K562 (cell line): ENCODE data around the gene TUBB2A. TPM values are rescaled to one million over a fixed set of nuclear protein-coding genes. Genes with fewer than 3 reads are reported as not detected.

Experiments used
- BRD9 ChIP-seq: fragments of 450-650 bp; IDR thresholded peaks from 2 replicates; pipeline ENCODE4 v1.6.1; 2018; ENCODE audit warnings: low read depth; ENCODE audit not compliant: partially characterized antibody
- CXXC5 ChIP-seq: fragments of 250-450 bp; sonication (Bioruptor Pico); IDR thresholded peaks from 2 replicates; pipeline ENCODE4 v1.8.0; 2022; ENCODE audit warnings: inconsistent platforms, mild to moderate bottlenecking, moderate library complexity
- DMBX1 ChIP-seq: fragments of 250-450 bp; sonication (Bioruptor Pico); IDR thresholded peaks from 2 replicates; pipeline ENCODE4 v1.8.0; 2022; ENCODE audit warnings: inconsistent platforms, mild to moderate bottlenecking, moderate library complexity, borderline replicate concordance
- EHMT2 ChIP-seq: fragments of 450-650 bp; IDR thresholded peaks from 2 replicates; pipeline ENCODE4 v1.6.1; 2018; ENCODE audit warnings: antibody characterized with exemption
- HDAC1 ChIP-seq, 2 experiments: fragments of 450-650 bp; IDR thresholded peaks; 2 replicates each; pipeline ENCODE4 v1.6.1; 2016 to 2017; ENCODE audit warnings: inconsistent platforms in 1 of 2, mild to moderate bottlenecking in 1 of 2, moderate library complexity in 1 of 2
- LARP7 ChIP-seq: fragments of 450-650 bp; IDR thresholded peaks from 2 replicates; pipeline ENCODE4 v1.6.1; 2016
- TRIM28 ChIP-seq: fragments of 450-650 bp; IDR thresholded peaks from 2 replicates; pipeline ENCODE4 v1.6.1; 2017
- ZFPM2 ChIP-seq: fragments of 250-450 bp; sonication (Bioruptor Pico); IDR thresholded peaks from 2 replicates; pipeline ENCODE4 v1.5.1; 2022; ENCODE audit warnings: mild to moderate bottlenecking
- ZNF583 ChIP-seq: fragments of 250-450 bp; sonication (Bioruptor Pico); IDR thresholded peaks from 2 replicates; pipeline ENCODE4 v1.4.0; 2020
- polyA plus RNA-seq, 8 experiments: library from polyadenylated mRNA; depleted of rRNA in 4 of 8; stranded (reverse) in 5 of 8; unstranded in 3 of 8; fragments of >200 nt; fragmentation: Nextera tagmentation in 2 of 8; fragmentation: Illumina TruSeq in 1 of 8; extraction: Ambion mirVana in 2 of 8; extraction: Trizol in 1 of 8; gene quantifications; 2 replicates each; pipeline versions ENCODE4 v1.2.1 to v1.2.3, GENCODE V29; 2011 to 2014; ENCODE audit warnings: inconsistent platforms in 1 of 8, missing spikeins in 1 of 8
- total RNA-seq, 7 experiments: library from RNA; depleted of rRNA in 6 of 7; stranded (reverse); fragments of >200 nt in 6 of 7; fragmentation: Illumina TruSeq in 2 of 7; extraction: Trizol in 2 of 7; gene quantifications; 2 replicates each; pipeline versions ENCODE4 v1.2.1 to v1.2.3, GENCODE V29; 2011 to 2021; ENCODE audit warnings: low replicate concordance in 1 of 7
- TF ChIP-seq, protein P1 (sequence below): fragments of 450-650 bp; conservative IDR thresholded peaks from 2 replicates; pipeline ENCODE4 v1.6.1; 2016; ENCODE audit warnings: missing genetic modification characterization, low read depth, mild to moderate bottlenecking, control low read depth, missing compliant biosample characterization
- TF ChIP-seq, protein P2 (sequence below), 2 experiments: fragments of 450-650 bp; IDR thresholded peaks; 2 replicates each; pipeline ENCODE4 v1.6.1; 2018; ENCODE audit warnings: mild to moderate bottlenecking in 2 of 2, low read depth in 1 of 2; ENCODE audit not compliant: partially characterized antibody in 2 of 2
- TF ChIP-seq, protein P3 (sequence below), 2 experiments: fragments of 450-650 bp; IDR thresholded peaks; 2 replicates each; pipeline ENCODE4 v1.6.1; 2016; ENCODE audit warnings: mild to moderate bottlenecking in 2 of 2, borderline replicate concordance in 1 of 2, low read depth in 1 of 2, moderate library complexity in 1 of 2

Gene TUBB2A
- total and polyA plus RNA-seq, 9 of the 15 experiments (the other 6 are each of a cell fraction or from before 2014, with no cell fraction given), result 3.6 to 92.1 (median 45.6) TPM

DNA sequence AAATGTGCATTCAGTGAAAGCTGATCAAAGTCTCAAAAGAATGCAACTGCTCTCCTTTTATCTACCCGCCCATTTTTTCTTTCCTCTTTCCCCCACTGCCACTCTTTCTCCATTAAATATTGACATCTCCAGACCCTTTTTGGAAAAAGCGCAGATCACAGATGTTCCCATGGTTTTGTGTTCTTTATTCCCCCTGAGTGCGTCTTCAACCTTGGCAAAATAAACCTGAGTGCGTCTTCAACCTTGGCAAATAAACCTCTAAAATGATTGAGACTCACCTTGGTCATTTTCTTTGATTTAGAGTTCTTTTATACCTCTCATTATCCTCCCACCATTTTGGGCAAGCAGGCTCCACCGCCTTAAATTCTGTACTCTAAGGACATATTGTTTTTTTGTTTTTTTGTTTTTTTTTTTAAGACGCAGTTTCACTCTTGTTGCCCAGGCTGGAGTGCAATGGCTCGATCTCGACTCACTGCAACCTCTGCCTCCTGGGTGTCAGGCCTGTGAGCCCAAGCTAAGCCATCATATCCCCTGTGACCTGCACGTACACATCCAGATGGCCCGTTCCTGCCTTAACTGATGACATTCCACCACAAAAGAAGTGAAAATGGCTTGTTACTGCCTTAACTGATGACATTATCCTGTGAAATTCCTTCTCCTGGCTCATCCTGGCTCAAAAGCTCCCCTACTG, 9.3 kb upstream of the TUBB2A start (continued):
- TF ChIP-seq, protein P1, sequence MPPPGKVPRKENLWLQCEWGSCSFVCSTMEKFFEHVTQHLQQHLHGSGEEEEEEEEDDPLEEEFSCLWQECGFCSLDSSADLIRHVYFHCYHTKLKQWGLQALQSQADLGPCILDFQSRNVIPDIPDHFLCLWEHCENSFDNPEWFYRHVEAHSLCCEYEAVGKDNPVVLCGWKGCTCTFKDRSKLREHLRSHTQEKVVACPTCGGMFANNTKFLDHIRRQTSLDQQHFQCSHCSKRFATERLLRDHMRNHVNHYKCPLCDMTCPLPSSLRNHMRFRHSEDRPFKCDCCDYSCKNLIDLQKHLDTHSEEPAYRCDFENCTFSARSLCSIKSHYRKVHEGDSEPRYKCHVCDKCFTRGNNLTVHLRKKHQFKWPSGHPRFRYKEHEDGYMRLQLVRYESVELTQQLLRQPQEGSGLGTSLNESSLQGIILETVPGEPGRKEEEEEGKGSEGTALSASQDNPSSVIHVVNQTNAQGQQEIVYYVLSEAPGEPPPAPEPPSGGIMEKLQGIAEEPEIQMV (tag), result 0 out of 2 replicates have a peak, but pooled peaks have one; percentile 16
- TF ChIP-seq ZFPM2, result 0 out of 2 replicates have a peak, but pooled peaks have one; percentile 1
- TF ChIP-seq, protein P2, sequence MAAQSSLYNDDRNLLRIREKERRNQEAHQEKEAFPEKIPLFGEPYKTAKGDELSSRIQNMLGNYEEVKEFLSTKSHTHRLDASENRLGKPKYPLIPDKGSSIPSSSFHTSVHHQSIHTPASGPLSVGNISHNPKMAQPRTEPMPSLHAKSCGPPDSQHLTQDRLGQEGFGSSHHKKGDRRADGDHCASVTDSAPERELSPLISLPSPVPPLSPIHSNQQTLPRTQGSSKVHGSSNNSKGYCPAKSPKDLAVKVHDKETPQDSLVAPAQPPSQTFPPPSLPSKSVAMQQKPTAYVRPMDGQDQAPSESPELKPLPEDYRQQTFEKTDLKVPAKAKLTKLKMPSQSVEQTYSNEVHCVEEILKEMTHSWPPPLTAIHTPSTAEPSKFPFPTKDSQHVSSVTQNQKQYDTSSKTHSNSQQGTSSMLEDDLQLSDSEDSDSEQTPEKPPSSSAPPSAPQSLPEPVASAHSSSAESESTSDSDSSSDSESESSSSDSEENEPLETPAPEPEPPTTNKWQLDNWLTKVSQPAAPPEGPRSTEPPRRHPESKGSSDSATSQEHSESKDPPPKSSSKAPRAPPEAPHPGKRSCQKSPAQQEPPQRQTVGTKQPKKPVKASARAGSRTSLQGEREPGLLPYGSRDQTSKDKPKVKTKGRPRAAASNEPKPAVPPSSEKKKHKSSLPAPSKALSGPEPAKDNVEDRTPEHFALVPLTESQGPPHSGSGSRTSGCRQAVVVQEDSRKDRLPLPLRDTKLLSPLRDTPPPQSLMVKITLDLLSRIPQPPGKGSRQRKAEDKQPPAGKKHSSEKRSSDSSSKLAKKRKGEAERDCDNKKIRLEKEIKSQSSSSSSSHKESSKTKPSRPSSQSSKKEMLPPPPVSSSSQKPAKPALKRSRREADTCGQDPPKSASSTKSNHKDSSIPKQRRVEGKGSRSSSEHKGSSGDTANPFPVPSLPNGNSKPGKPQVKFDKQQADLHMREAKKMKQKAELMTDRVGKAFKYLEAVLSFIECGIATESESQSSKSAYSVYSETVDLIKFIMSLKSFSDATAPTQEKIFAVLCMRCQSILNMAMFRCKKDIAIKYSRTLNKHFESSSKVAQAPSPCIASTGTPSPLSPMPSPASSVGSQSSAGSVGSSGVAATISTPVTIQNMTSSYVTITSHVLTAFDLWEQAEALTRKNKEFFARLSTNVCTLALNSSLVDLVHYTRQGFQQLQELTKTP (IDR thresholded peaks at IDR 0.05; ENCODE audit: low read depth in 1 of 2, partially characterized antibody in 2 of 2), result peak in 1 of 2 experiments; percentile 15
- peak in 1 of 2 experiments; percentile 41; a peak in 1 of 4 replicates for TF ChIP-seq HDAC1 (IDR thresholded peaks at IDR 0.05)
- peak; percentile 58 for TF ChIP-seq DMBX1 (CRISPR knock-in tag)
- 0 out of 2 replicates have a peak, but pooled peaks have one; percentile 38 for TF ChIP-seq LARP7
- peak; percentile 20; the same call in 1 of the 2 replicates for TF ChIP-seq CXXC5 (CRISPR knock-in tag)
- TF ChIP-seq, protein P3, sequence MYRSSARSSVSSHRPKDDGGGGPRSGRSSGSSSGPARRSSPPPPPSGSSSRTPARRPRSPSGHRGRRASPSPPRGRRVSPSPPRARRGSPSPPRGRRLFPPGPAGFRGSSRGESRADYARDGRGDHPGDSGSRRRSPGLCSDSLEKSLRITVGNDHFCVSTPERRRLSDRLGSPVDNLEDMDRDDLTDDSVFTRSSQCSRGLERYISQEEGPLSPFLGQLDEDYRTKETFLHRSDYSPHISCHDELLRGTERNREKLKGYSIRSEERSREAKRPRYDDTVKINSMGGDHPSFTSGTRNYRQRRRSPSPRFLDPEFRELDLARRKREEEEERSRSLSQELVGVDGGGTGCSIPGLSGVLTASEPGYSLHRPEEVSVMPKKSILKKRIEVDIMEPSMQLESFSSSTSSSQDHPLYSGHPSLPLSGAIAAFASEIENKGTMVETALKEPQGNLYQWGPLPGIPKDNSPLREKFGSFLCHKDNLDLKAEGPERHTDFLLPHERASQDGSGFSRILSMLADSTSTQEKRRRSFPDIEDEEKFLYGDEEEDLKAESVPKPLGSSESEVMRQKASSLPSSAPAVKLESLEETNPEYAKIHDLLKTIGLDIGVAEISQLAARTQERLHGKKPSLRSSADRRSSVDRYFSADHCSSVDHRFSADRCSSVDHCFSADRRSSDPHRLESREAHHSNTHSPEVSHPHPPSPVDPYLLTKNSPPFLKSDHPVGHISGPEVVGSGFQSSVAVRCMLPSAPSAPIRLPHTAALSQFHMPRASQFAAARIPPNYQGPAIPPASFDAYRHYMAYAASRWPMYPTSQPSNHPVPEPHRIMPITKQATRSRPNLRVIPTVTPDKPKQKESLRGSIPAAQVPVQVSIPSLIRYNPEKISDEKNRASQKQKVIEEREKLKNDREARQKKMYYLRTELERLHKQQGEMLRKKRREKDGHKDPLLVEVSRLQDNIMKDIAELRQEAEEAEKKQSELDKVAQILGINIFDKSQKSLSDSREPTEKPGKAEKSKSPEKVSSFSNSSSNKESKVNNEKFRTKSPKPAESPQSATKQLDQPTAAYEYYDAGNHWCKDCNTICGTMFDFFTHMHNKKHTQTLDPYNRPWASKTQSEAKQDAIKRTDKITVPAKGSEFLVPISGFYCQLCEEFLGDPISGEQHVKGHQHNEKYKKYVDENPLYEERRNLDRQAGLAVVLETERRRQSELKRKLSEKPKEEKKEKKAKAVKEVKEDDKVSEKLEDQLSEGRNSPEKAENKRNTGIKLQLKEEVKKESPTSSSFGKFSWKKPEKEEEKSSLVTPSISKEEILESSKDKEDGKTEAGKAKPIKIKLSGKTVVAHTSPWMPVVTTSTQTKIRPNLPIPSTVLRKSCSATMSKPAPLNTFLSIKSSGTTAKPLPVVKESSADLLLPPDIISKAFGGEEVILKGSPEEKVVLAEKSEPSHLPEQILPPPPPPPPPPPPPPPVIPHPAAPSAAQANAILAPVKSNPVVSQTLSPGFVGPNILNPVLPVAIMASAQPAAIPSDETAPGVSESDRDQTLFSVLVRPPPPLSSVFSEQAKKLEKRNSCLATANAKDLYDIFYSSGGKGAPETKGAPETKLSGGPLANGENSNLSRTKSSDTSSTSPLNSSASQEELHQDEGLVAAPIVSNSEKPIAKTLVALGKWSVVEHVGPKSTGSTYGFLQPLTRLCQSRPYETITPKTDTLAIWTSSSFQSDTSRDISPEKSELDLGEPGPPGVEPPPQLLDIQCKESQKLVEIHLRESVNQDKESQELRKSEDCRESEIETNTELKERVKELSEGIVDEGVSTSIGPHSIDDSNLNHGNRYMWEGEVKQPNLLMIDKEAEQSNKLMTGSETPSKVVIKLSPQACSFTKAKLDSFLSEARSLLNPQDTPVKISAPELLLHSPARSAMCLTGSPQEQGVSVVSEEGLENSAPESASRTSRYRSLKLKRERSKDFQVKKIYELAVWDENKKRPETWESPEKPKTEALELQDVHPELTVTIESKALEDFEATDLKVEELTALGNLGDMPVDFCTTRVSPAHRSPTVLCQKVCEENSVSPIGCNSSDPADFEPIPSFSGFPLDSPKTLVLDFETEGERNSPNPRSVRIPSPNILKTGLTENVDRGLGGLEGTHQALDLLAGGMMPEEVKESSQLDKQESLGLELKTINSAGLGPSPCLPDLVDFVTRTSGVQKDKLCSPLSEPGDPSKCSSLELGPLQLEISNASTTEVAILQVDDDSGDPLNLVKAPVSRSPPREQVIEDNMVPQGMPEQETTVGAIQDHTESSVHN (IDR thresholded peaks at IDR 0.05; ENCODE audit: borderline replicate concordance in 1 of 2, low read depth in 1 of 2), result 0 out of 4 replicates have a peak, but pooled peaks of 1 of the 2 experiments have one; percentile 12
- peak; percentile 73 for TF ChIP-seq BRD9
- peak; percentile 36; the same call in 1 of the 2 replicates for TF ChIP-seq ZNF583
- TF ChIP-seq EHMT2, result 0 out of 2 replicates have a peak, but pooled peaks have one; percentile 42
- TF ChIP-seq TRIM28, result 0 out of 2 replicates have a peak, but pooled peaks have one; percentile 20
